Endodermal cell (in vitro differentiated cells): ENCODE measurements around the gene TLK2. TPM values are rescaled to one million over a fixed set of nuclear protein-coding genes. Genes with fewer than 3 reads are reported as not detected.
A peak's percentile ranks its signal among the peaks of the same experiment; 100 is the strongest.

Experiments
- DNase-seq: peaks from one replicate; pipeline ENCODE4 v3.0.0-alpha.2; 2017
- H3K27ac ChIP-seq: 2 replicates; pipeline ENCODE4 v1.5.1; 2013; ENCODE audit warnings: mild to moderate bottlenecking, low read depth, low read length, moderate library complexity
- H3K27me3 ChIP-seq: 2 replicates; pipeline ENCODE4 v1.6.1; 2013; ENCODE audit warnings: mild to moderate bottlenecking, low read length, moderate library complexity; ENCODE audit not compliant: insufficient read depth, control insufficient read depth, poor library complexity, severe bottlenecking
- H3K36me3 ChIP-seq: 2 replicates; pipeline ENCODE4 v1.7.0; 2013; ENCODE audit warnings: mild to moderate bottlenecking, low read length, moderate library complexity; ENCODE audit not compliant: control insufficient read depth, insufficient read depth
- H3K4me1 ChIP-seq: one replicate; pipeline ENCODE4 v1.7.0; 2013; ENCODE audit warnings: low read length; ENCODE audit not compliant: control insufficient read depth, insufficient read depth
- H3K4me3 ChIP-seq: 2 replicates; pipeline ENCODE4 v1.5.1; 2013; ENCODE audit warnings: mild to moderate bottlenecking, low read length, moderate library complexity
- H3K9ac ChIP-seq: 2 replicates; pipeline ENCODE4 v1.6.1; 2013; ENCODE audit warnings: mild to moderate bottlenecking, low read length, moderate library complexity; ENCODE audit not compliant: poor library complexity, severe bottlenecking; ENCODE audit errors: extremely low read depth
- H3K9me3 ChIP-seq: 2 replicates; pipeline ENCODE4 v1.6.1; 2013; ENCODE audit warnings: mild to moderate bottlenecking, low read length, moderate library complexity; ENCODE audit not compliant: control insufficient read depth
- H3K27ac Mint-ChIP-seq: 2 replicates; pipeline ENCODE4 v1.8.0; 2020; ENCODE audit warnings: mixed read lengths
- H3K27me3 Mint-ChIP-seq: 2 replicates; pipeline ENCODE4 v1.8.0; 2021; ENCODE audit warnings: mild to moderate bottlenecking, mixed read lengths; ENCODE audit not compliant: insufficient read depth
- H3K36me3 Mint-ChIP-seq: 2 replicates; pipeline ENCODE4 v1.8.0; 2020; ENCODE audit warnings: low read depth, mixed read lengths
- H3K4me1 Mint-ChIP-seq: 2 replicates; pipeline ENCODE4 v1.8.0; 2020; ENCODE audit warnings: mixed read lengths
- H3K4me3 Mint-ChIP-seq: 2 replicates; pipeline ENCODE4 v1.8.0; 2020; ENCODE audit warnings: mild to moderate bottlenecking, moderate library complexity, mixed read lengths
- H3K9me3 Mint-ChIP-seq: 2 replicates; pipeline ENCODE4 v1.8.0; 2020; ENCODE audit warnings: mild to moderate bottlenecking, mixed read lengths
- CTCF ChIP-seq: fragments of 200-600 bp; sonication (generic); conservative IDR thresholded peaks from 2 replicates; pipeline ENCODE4 v1.5.0; 2021; ENCODE audit warnings: antibody characterized with exemption, mild to moderate bottlenecking
- WGBS, 2 experiments: methylation state at CpG; one replicate each; pipeline versions ENCODE4 v1.1.5 to v1.1.7; 2013; ENCODE audit warnings: missing lambda C conversion rate in 2 of 2, mixed read lengths in 1 of 2; ENCODE audit not compliant: insufficient coverage in 1 of 2, insufficient read length in 1 of 2; 5-methylcytosine and 5-hydroxymethylcytosine counted together
- total RNA-seq, 2 donors: library from RNA; stranded (reverse); fragmentation: NEBNext Ultra II Directional in 1 of 2; extraction: Animal tissue kit (Norgen Biotek cat#: 25700) in 1 of 2; gene quantifications; 2 replicates in 1 of 2; 3 replicates in 1 of 2; pipeline ENCODE4 v1.2.1, GENCODE V29; 2021

TLK2 gene
- total RNA-seq, 2 donors from 2014 or later = 76.2 to 89.2 TPM

GRCh38 chr17:62576382-62576781 lies 97.8 kb downstream of the TLK2 start:
- no peaks in the 10 kb centered on the region for H3K4me1 ChIP-seq
- peaks cover 2% of the 10 kb centered on the region for H3K9me3 Mint-ChIP-seq
- H3K4me1 Mint-ChIP-seq = no peaks in the 10 kb centered on the region
- no peak overlapping the region for H3K27ac ChIP-seq
- H3K4me3 Mint-ChIP-seq = no peak overlapping the region
- no peak for DNase-seq
- no peak overlapping the region for H3K9ac ChIP-seq
- no peaks in the 10 kb centered on the region for H3K9me3 ChIP-seq
- H3K36me3 ChIP-seq = peaks cover 88% of the 10 kb centered on the region
- H3K27me3 Mint-ChIP-seq = no peaks in the 10 kb centered on the region
- WGBS, 2 experiments = 100% methylated on average over 1 of the region's 1 CpG; no CpG with 5 or more reads in 1 of the 2 experiments
- no peak for TF ChIP-seq CTCF
- no peak overlapping the region for H3K27ac Mint-ChIP-seq
- no peak overlapping the region for H3K4me3 ChIP-seq
- peaks cover 67% of the 10 kb centered on the region for H3K36me3 Mint-ChIP-seq
- no peaks in the 10 kb centered on the region for H3K27me3 ChIP-seq

GRCh38 chr17:62578757-62579487 lies 100.3 kb downstream of the TLK2 start:
- Histone ChIP-seq H3K4me1 (no peaks in the 10 kb centered on the region), H3K9ac (no peak overlapping the region), H3K27ac (no peak overlapping the region), H3K36me3 (peaks cover 94% of the 10 kb centered on the region), H3K27me3 (no peaks in the 10 kb centered on the region), H3K4me3 (no peak overlapping the region), H3K9me3 (no peaks in the 10 kb centered on the region)
- WGBS, 2 experiments = 88 to 100% methylated on average over 2 of the region's 2 CpGs
- H3K27ac Mint-ChIP-seq = peak overlapping the region; percentile 55
- no peak overlapping the region for H3K4me3 Mint-ChIP-seq
- no peak for DNase-seq
- H3K4me1 Mint-ChIP-seq = no peaks in the 10 kb centered on the region
- H3K36me3 Mint-ChIP-seq = peaks cover 77% of the 10 kb centered on the region
- no peak for TF ChIP-seq CTCF
- peaks cover 2% of the 10 kb centered on the region for H3K9me3 Mint-ChIP-seq
- no peaks in the 10 kb centered on the region for H3K27me3 Mint-ChIP-seq

GRCh38 chr17:62580947-62581346 lies 102.3 kb downstream of the TLK2 start:
- Mint-ChIP-seq H3K27ac (no peak overlapping the region), H3K36me3 (peaks cover 78% of the 10 kb centered on the region), H3K4me1 (no peaks in the 10 kb centered on the region), H3K27me3 (no peaks in the 10 kb centered on the region), H3K9me3 (peaks cover 2% of the 10 kb centered on the region), H3K4me3 (no peak overlapping the region)
- H3K9me3 ChIP-seq = no peaks in the 10 kb centered on the region
- no peak overlapping the region for H3K4me3 ChIP-seq
- H3K9ac ChIP-seq = no peak overlapping the region
- no peak overlapping the region for H3K27ac ChIP-seq
- WGBS, 2 experiments = 100% methylated on average over 1 of the region's 2 CpGs
- H3K4me1 ChIP-seq = no peaks in the 10 kb centered on the region
- no peaks in the 10 kb centered on the region for H3K27me3 ChIP-seq
- DNase-seq = no peak
- TF ChIP-seq CTCF = no peak
- peaks cover 96% of the 10 kb centered on the region for H3K36me3 ChIP-seq
